GM03348 (cell line): ENCODE results near the gene TTC22.

ENCODE experiments used
- DNase-seq: peaks from one replicate; pipeline ENCODE4 v3.0.0; 2012; ENCODE audit warnings: low spot score

Gene TTC22

GRCh38 chr1:54800899-54801759, at the start of gene TTC22:
Gene TTC22, minus strand, starts transcription at chr1:54801323. Its CDS starts 160 bp downstream, at chr1:54801163.
- DNase-seq = peak; percentile 47

GRCh38 chr1:54850737-54851136, 49.6 kb upstream of the TTC22 start:
- peak; percentile 93 for DNase-seq

GRCh38 chr1:54850069-54850730, 49.1 kb upstream of the TTC22 start:
- peak; percentile 27 for DNase-seq

- DNase-seq = peak; percentile 35
Measured at GRCh38 chr1:54849219-54850068, 48.3 kb upstream of the TTC22 start.

GRCh38 chr1:54848134-54848948, 47.2 kb upstream of the TTC22 start:
- no peak for DNase-seq

- DNase-seq = no peak
Measured at GRCh38 chr1:54846716-54847284, 45.7 kb upstream of the TTC22 start.

- no peak for DNase-seq
Measured at GRCh38 chr1:54846301-54846700, 45.2 kb upstream of the TTC22 start.

GRCh38 chr1:54845772-54846171, 44.6 kb upstream of the TTC22 start:
- DNase-seq = no peak

GRCh38 chr1:54844564-54844963, 43.4 kb upstream of the TTC22 start:
- no peak for DNase-seq

- no peak for DNase-seq
Measured at GRCh38 chr1:54843449-54843848, 42.3 kb upstream of the TTC22 start.

- DNase-seq = no peak
Measured at GRCh38 chr1:54842963-54843362, 41.8 kb upstream of the TTC22 start.

- DNase-seq = no peak
Measured at GRCh38 chr1:54842206-54842915, 41.2 kb upstream of the TTC22 start.

GRCh38 chr1:54839824-54840223, 38.7 kb upstream of the TTC22 start:
- DNase-seq = no peak

GRCh38 chr1:54838565-54839180, 37.5 kb upstream of the TTC22 start:
- DNase-seq = no peak

GRCh38 chr1:54837002-54837853, 36.1 kb upstream of the TTC22 start:
- no peak for DNase-seq

GRCh38 chr1:54836594-54836993, 35.5 kb upstream of the TTC22 start:
- no peak for DNase-seq

- no peak for DNase-seq
Measured at GRCh38 chr1:54835970-54836369, 34.8 kb upstream of the TTC22 start.

- DNase-seq = no peak
Measured at GRCh38 chr1:54835131-54835898, 34.2 kb upstream of the TTC22 start.
